Measurements from ENCODE around the gene SLC25A25. TPM values are rescaled to one million over a fixed set of nuclear protein-coding genes. Genes with fewer than 3 reads are reported as not detected.

The SLC25A25 gene
- total RNA-seq, 1 experiment from 2014 or later, result 15.5 TPM

GRCh38 chr9:128087262-128087661 lies 19.2 kb downstream of the SLC25A25 start:
- no peaks in the 10 kb centered on the region for H3K27me3 Mint-ChIP-seq (ENCODE audit: insufficient read depth, unreplicated experiment)
- peak overlapping the region; percentile 51 for H3K27ac Mint-ChIP-seq (ENCODE audit: low read depth, unreplicated experiment)
- no peak for DNase-seq (ENCODE audit: unreplicated experiment)
- peaks cover 1% of the 10 kb centered on the region for H3K4me1 Mint-ChIP-seq (ENCODE audit: insufficient read depth, unreplicated experiment)
- H3K9me3 Mint-ChIP-seq (ENCODE audit: unreplicated experiment), result no peaks in the 10 kb centered on the region
- no TSS peak for BruUV-seq (replicated peaks)
- H3K4me3 Mint-ChIP-seq (ENCODE audit: unreplicated experiment), result no peak overlapping the region
- no peaks in the 10 kb centered on the region for H3K36me3 Mint-ChIP-seq (ENCODE audit: insufficient read depth, unreplicated experiment)
- intact Hi-C loops (cut with micrococcal nuclease), result no loop called here
- ChIA-PET POLR2A (interaction anchor here (1.4 kb wide), 1 partner anchor 20 kb away, joined by 9 read pairs; the partner anchor contains the start of gene NAIF1), CTCF (interaction anchor here (0.6 to 1.1 kb wide), 5 partner anchors 15 to 352 kb away, joined by 3 to 5 read pairs (median 3); partner anchors contain the start of gene TOR2A)
- TF ChIP-seq, protein P1, sequence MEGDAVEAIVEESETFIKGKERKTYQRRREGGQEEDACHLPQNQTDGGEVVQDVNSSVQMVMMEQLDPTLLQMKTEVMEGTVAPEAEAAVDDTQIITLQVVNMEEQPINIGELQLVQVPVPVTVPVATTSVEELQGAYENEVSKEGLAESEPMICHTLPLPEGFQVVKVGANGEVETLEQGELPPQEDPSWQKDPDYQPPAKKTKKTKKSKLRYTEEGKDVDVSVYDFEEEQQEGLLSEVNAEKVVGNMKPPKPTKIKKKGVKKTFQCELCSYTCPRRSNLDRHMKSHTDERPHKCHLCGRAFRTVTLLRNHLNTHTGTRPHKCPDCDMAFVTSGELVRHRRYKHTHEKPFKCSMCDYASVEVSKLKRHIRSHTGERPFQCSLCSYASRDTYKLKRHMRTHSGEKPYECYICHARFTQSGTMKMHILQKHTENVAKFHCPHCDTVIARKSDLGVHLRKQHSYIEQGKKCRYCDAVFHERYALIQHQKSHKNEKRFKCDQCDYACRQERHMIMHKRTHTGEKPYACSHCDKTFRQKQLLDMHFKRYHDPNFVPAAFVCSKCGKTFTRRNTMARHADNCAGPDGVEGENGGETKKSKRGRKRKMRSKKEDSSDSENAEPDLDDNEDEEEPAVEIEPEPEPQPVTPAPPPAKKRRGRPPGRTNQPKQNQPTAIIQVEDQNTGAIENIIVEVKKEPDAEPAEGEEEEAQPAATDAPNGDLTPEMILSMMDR (IDR thresholded peaks at IDR 0.05; ENCODE audit: unreplicated experiment), result no peak

- Mint-ChIP-seq H3K9me3 (ENCODE audit: unreplicated experiment) (no peaks in the 10 kb centered on the region), H3K4me3 (ENCODE audit: unreplicated experiment) (no peak overlapping the region), H3K4me1 (ENCODE audit: insufficient read depth, unreplicated experiment) (peaks cover 3% of the 10 kb centered on the region), H3K27ac (ENCODE audit: low read depth, unreplicated experiment) (no peak overlapping the region), H3K36me3 (ENCODE audit: insufficient read depth, unreplicated experiment) (no peaks in the 10 kb centered on the region), H3K27me3 (ENCODE audit: insufficient read depth, unreplicated experiment) (no peaks in the 10 kb centered on the region)
- TF ChIP-seq, protein P1 (IDR thresholded peaks at IDR 0.05; ENCODE audit: unreplicated experiment), result no peak
- DNase-seq (ENCODE audit: unreplicated experiment), result no peak
- POLR2A ChIA-PET, result interaction anchor here (0.5 to 1.4 kb wide), 3 partner anchors 16 to 29 kb away, joined by 3 to 9 read pairs (median 4); partner anchors contain the start of gene NAIF1
- intact Hi-C loops (cut with micrococcal nuclease), result no loop called here
- CTCF ChIA-PET, result interaction anchor here (0.6 to 1.1 kb wide), 4 partner anchors 16 to 279 kb away, joined by 3 read pairs; no protein-coding TSS in a partner anchor
- BruUV-seq (replicated peaks), result no TSS peak
Observed at GRCh38 chr9:128088253-128088945, 20.4 kb downstream of the SLC25A25 start.

DNA sequence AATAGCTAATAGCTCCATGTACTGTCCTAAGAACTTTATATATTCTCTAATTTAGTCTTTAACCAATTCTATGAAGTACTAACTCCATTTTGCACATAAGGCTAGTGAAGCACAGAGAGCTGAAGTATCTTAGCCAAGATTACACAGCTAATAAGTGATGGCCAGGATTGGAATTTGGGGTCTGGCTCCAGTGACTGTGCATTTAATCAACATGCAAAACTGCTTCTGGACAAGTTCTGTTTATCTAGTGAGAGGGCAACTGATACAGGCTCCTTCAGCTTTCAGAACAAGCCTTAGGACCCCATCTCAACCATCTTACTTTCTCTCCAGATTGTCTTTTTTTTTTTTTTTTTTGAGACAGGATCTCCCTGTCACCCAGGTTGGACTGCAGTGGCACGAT lies 21.3 kb downstream of the SLC25A25 start:
- DNase-seq (ENCODE audit: unreplicated experiment), result no peak
- no peaks in the 10 kb centered on the region for H3K36me3 Mint-ChIP-seq (ENCODE audit: insufficient read depth, unreplicated experiment)
- H3K27ac Mint-ChIP-seq (ENCODE audit: low read depth, unreplicated experiment), result no peak overlapping the region
- H3K9me3 Mint-ChIP-seq (ENCODE audit: unreplicated experiment), result no peaks in the 10 kb centered on the region
- no TSS peak for BruUV-seq (replicated peaks)
- no peaks in the 10 kb centered on the region for H3K27me3 Mint-ChIP-seq (ENCODE audit: insufficient read depth, unreplicated experiment)
- peaks cover 9% of the 10 kb centered on the region for H3K4me1 Mint-ChIP-seq (ENCODE audit: insufficient read depth, unreplicated experiment)
- ChIA-PET CTCF (interaction anchor here (0.8 to 1.0 kb wide), 2 partner anchors 11 to 54 kb away, joined by 3 read pairs; no protein-coding TSS in a partner anchor), POLR2A (no interaction called here)
- no peak overlapping the region for H3K4me3 Mint-ChIP-seq (ENCODE audit: unreplicated experiment)
- TF ChIP-seq, protein P1 (IDR thresholded peaks at IDR 0.05; ENCODE audit: unreplicated experiment), result no peak
- intact Hi-C loops (cut with micrococcal nuclease), result no loop called here

GRCh38 chr9:128091144-128091543 lies 23.1 kb downstream of the SLC25A25 start:
- Mint-ChIP-seq H3K9me3 (ENCODE audit: unreplicated experiment) (no peaks in the 10 kb centered on the region), H3K4me3 (ENCODE audit: unreplicated experiment) (no peak overlapping the region), H3K27ac (ENCODE audit: low read depth, unreplicated experiment) (no peak overlapping the region), H3K27me3 (ENCODE audit: insufficient read depth, unreplicated experiment) (no peaks in the 10 kb centered on the region), H3K36me3 (ENCODE audit: insufficient read depth, unreplicated experiment) (no peaks in the 10 kb centered on the region), H3K4me1 (ENCODE audit: insufficient read depth, unreplicated experiment) (peaks cover 15% of the 10 kb centered on the region)
- intact Hi-C loops (cut with micrococcal nuclease), result no loop called here
- POLR2A ChIA-PET, result interaction anchor here (0.6 to 4.9 kb wide), 3 partner anchors 11 to 154 kb away, joined by 4 to 36 read pairs (median 25); no protein-coding TSS in a partner anchor
- TF ChIP-seq, protein P1 (IDR thresholded peaks at IDR 0.05; ENCODE audit: unreplicated experiment), result no peak
- BruUV-seq (replicated peaks), result no TSS peak
- CTCF ChIA-PET, result interaction anchor here (0.8 to 3.6 kb wide), 3 partner anchors 9 to 147 kb away, joined by 3 to 18 read pairs (median 3); no protein-coding TSS in a partner anchor
- DNase-seq (ENCODE audit: unreplicated experiment), result no peak
